ENCODE results near the gene NACC2.

NACC2 gene

GRCh38 chr9:136108648-136109266 is 13.7 kb upstream of the NACC2 start:
- no peak for DNase-seq (ENCODE audit: extremely low read depth, low read depth)

GRCh38 chr9:136107953-136108647 is 13.0 kb upstream of the NACC2 start:
- TF ChIP-seq CTCF (IDR thresholded peaks at IDR 0.05; ENCODE audit: low read depth, low read length) = no peak
- DNase-seq (ENCODE audit: extremely low read depth, low read depth) = no peak

More at GRCh38 chr9:136108648-136109266, 13.7 kb upstream of the NACC2 start:
- no peak for TF ChIP-seq CTCF (IDR thresholded peaks at IDR 0.05; ENCODE audit: low read depth, low read length)

GRCh38 chr9:136107155-136107952 is 12.3 kb upstream of the NACC2 start:
- no peak for TF ChIP-seq CTCF (IDR thresholded peaks at IDR 0.05; ENCODE audit: low read depth, low read length)
- no peak for DNase-seq (ENCODE audit: extremely low read depth, low read depth)

GRCh38 chr9:136105398-136106135 is 10.5 kb upstream of the NACC2 start:
- TF ChIP-seq CTCF (IDR thresholded peaks at IDR 0.05; ENCODE audit: low read depth, low read length) = no peak
- no peak for DNase-seq (ENCODE audit: extremely low read depth, low read depth)

- no peak for TF ChIP-seq CTCF (IDR thresholded peaks at IDR 0.05; ENCODE audit: low read depth, low read length)
- no peak for DNase-seq (ENCODE audit: extremely low read depth, low read depth)
Measured at GRCh38 chr9:136104916-136105315, 9.8 kb upstream of the NACC2 start.

GRCh38 chr9:136104488-136104800 is 9.4 kb upstream of the NACC2 start:
- no peak for DNase-seq (ENCODE audit: extremely low read depth, low read depth)
- no peak for TF ChIP-seq CTCF (IDR thresholded peaks at IDR 0.05; ENCODE audit: low read depth, low read length)
